Ureter (tissue), 1 donor: ENCODE results near the gene VAPA. TPM values are rescaled to one million over a fixed set of nuclear protein-coding genes. Genes with fewer than 3 reads are reported as not detected.
A peak's percentile ranks its signal among the peaks of the same experiment; 100 is the strongest.

ENCODE experiments used
- DNase-seq: peaks from one replicate; pipeline ENCODE4 v3.0.0-alpha.2; 2020; ENCODE audit warnings: low spot score
- total RNA-seq: library from RNA; stranded (reverse); gene quantifications from one replicate; pipeline ENCODE4 v1.2.4, GENCODE V29; 2023
- donor health status: DM: yes; HTN: yes; CAD: no.

Gene VAPA
- total RNA-seq, 1 donor from 2014 or later, result 249 TPM

DNA sequence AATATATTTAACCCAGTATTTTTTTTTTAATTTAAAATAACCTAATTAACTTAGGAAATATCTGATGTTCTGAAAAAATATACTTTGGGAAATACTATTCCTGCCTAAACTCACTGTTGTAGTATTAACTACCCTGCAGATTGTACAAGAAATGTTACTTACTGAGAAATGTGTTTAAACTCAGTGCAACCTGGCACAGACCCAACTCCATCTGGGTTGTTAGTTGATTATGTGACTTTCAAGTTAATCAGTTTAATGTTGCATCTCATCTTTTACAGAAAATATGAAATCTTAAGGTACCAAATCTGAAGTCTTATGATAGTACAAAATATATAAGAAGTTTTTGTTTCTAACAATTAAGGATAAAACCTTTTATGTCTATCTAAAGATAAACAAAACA is 27.3 kb downstream of the VAPA start:
- no peak for DNase-seq

DNA sequence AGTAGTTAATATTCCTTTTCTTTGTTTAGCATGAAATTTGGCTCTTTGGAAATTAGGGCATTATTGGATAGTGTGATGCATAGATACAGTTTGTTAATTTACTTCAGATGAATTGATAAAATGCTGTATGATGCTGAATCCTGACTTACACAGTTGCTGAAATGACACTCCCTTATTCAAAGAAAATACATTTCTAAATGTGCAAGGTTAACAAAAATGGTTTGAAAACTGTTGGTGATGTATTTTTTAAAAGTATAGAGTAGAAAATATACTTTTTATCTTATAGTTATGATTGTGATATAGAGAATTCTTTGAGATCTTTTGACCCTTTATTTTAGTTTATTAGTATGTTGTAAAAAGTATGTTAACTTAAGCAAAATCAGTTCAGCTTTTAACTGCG is 27.8 kb downstream of the VAPA start:
- DNase-seq, result no peak

DNA sequence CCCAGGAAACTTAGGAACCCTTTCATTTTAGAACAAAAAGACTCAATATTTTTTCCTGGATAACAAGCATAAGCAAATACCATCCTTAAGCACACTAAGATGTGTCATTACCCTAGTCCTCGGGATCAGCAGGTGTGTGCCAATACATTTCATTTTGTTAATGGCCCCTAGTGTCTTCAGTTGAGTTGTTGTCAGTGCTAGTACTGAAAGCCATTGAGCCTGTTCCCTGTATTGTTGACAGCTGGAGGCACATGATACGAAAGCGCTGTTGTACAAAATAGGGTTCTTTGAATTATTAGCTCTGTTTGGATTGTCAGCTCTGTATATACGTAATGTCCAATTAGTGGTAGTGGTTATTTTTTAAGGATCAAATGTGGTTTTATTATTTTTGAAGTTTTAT is 29.5 kb downstream of the VAPA start:
- DNase-seq, result no peak

DNA sequence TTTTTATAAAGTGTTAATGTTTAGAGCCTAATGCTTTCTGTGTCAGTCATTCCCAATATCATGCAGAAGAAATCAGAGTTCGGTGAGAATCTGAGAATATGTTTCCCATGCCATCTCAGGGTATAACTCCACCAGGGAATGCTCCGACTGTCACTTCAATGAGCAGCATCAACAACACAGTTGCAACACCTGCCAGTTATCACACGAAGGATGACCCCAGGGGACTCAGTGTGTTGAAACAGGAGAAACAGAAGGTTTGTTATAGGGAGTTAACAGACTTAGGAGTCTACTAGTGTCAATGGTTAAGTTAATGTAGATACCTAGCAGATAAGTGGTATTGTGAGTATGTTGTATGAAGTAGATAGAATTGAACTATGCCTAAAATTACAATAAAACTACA is 31.0 kb downstream of the VAPA start:
- DNase-seq, result no peak

DNA sequence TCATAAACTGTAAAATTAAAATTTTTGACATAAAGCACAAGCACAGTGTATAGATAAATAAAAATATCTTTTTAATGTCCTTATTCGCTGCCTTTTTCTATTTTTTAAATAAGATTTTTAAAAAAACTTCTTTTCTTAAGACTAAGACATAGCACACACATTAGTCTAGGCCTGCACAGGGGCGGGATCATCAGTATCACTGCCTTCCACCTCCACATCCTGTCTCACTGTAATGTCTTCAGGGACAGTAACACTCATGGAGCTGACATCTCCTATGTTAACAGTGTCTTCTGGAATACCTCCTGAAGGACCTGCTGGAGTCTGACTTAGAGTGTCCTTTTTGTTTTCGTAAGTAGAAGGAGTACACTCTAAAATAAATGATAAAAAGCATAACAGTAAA is 33.0 kb downstream of the VAPA start:
- no peak for DNase-seq

DNA sequence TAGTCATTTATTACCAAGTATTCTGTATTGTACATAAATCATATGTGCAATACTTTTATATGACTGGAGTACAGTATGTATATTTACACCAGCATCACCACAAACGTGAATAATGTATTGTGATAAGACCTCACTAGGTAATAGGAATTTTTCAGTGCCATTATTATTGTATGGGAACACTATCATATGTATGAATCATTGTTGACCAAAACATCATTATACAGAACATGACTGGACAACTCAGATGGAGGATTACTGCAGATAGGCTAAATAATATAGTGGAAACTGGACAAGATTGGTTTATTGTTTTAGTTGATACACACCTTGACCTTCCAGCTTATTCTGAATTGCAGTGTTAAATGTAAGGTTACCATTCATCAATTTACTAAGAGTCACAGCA is 33.4 kb downstream of the VAPA start:
- DNase-seq, result no peak

DNA sequence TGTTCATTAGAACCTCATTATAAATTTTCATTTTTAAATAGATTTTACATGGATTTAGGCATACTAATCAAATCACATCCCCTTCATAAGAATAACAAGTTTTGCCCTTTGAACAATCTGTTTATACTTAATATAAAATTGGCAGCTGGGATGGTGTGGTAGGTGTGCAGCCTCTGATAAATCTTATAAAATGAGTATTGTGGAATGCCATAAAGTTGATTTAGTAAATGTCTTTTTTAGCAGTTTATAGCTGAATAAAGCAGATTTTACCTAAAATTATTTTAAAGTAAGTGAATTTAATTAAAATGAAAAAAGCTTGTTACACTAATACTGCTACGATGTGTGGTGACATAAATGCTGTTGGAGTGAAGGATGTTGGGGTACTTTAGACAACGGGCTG is 35.5 kb downstream of the VAPA start:
- no peak for DNase-seq

DNA sequence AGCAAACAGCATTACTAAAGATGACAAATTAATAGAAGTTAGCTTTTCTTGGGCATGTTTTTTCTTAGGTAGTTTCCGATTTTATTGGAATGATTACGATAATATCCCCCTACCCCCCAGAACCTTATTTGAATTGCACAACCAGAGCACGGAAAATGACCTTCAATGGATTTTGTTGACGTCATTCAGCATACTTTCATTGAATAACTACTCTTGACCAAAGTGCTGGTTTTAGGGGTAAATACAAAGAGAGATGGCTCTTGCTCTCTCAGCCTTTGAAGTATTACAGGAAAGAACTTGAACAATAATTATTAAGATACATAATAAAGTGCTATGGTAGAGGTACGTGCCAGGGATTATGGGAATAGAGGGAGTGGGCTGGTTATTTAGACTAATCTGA is 36.0 kb downstream of the VAPA start:
- DNase-seq, result no peak

DNA sequence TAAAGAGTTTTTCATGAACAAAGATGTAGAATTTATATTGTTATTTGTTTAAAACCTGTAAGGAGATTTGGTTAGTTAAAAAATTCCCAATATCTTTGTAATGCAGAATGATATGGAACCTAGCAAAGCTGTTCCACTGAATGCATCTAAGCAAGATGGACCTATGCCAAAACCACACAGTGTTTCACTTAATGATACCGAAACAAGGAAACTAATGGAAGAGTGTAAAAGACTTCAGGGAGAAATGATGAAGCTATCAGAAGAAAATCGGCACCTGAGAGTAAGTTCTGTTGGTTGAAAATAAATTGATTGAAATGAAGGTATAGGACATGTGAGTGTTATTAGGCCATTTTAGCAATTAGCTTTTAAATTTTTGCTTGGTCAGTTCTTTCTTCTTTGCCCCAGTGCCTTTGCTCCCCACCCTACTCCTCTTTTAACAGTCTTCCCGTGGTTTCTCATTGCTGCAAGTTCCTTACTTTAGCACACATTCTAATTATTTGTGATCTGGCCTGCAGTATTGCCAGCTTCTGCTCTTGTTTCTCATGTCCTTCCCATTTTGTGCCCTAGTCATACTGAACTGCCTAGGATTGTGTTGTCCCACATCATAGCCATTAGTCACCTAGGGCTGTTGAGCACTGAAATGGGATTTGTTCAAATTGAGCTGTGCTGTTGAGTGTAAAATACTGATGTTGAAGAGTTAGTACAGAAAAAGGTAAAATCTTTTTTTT is 36.6 kb downstream of the VAPA start:
- no peak for DNase-seq

DNA sequence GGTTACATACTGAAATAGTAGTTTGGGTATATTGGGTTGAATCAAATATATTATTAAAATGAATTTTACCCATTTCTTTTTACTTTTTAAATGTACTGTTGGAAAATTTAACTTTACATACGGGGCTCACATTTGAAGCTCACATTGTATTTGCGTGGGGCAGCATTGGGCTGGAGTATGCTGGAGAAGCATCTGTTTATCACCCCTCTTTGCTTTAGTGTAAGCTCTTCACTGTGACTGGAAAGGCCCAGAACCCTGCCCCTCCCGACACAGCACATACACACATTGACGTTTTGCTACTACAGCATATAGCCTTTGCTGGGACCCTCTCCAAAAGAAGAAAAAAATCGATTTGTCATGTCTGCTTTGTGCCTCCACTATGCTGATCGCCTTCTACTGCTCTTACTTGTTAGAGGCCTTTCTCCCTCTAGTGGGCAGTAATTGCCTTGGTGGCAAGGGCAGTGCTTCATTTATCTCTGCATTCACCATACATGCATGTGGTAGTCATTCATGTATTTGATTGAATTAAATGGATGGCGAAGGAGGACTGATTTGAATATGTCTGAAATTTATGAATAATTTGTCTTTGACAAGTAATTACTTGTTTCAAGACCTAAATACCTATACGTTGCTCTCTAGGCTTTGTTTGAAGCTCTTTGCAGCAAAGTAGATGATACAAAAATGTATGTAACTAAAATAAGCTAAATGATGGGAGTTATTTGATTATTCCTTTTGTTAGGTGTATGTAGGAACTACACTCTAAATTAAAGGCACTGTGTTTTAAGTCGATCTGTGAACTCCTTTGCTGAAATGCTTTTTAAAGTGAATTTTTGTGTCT is 37.4 kb downstream of the VAPA start:
- DNase-seq, result no peak

DNA sequence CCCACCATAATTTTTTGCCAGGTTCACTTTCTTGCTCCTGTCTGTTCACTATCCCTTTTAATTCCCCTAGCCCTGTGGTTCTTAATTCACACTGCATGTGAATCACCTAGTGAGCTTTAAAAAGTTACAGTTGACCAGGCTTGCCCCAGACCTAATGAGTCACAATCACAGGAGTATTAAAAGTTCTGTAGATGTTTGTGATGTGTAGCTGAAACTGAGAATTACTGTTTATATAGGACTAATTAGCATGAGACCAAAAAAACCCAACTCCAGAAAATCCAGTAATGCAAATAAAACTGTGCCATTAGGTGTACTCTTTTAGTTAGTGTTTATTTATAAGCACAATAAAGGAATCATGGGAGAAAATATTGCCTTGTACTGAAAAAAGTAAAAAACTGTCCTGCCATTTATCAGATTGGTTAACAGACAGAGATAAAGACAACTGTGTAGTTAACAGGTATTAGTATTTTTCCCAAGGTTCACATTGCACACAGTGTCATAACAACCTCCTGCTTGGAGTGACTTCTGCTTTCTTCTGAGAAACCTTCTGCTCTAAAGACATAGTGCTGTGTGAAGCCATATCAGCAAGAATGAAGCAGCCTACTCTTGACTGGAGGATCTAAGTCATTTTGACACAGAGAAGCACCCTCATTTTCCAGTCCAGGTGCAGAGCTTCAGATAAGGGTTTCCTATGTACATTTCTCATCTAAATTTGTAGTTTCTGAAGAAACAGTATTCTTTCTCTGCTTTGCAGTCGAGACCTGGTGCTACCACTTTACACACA is 39.0 kb downstream of the VAPA start:
- no peak for DNase-seq

DNA sequence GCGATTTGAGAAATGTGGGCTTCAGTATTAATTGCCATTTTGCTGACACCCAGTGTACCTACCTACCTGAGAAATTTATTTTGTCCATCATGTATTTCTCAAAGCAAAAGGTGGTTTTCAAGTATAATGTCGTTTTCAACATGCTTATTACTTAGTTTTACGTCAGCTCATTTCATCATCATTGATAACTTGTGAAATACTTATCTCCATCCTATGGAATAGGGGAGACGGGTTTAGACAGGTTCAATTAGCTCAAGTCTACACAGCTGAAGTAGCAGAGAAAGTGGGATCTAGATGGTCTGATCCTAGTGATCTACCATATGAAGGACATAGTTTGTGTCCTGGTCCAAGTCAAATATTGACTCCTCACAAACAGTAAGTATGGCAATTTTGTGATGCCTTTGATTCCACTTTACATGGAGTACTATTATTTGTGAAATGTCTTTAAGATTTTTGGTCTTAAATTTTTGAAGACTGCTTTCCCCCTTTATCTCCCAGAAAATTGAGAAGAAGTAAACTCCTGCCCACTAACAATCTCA is 45.1 kb downstream of the VAPA start:
- no peak for DNase-seq

DNA sequence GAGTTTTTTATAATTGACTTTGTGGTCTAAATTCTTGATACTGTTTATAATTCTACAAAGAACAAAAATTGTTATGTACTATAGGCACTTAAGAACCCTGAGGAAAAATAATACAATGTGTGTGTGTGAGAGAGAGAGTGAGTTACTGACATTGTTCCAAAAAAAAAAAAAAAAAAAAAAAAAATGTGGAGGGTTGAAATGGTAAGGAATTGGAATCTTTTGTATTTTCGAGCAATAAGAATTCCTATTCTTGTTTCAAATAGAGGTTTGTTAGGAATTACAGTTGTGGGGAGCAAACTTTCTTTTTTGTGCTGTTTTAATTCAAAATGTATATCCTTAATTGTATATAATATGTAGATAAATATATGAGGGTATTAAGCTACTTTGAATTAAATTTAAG is 45.7 kb downstream of the VAPA start:
- DNase-seq, result no peak

DNA sequence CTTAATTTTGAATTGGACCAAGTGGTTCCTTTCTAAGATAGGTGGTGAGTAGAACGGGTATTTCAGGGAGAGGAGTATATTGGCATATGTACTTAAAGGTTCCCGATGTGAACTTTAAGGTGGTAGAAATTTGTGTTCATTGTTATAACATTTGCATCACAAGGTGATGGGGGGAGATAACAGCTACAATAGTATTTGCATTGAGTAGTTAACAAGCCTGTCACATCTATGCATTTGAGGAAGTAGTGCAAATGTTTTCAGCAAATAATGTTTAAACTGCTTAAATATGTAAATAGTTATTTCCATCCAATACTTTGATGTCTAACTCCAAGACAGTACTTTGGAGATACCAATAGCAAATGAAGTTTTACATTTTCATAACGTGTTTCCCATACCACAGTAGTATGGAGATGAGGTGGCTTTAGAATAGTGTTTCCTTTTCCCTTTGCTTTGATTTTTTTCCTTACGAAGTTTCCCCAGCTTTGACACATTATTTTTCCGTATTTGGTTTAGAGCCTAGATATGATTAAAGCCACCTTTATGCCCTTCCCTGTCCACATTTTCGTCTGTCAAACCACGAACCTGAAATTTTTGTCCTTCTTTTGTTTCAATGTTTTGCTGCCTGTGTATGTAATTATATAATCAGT is 46.6 kb downstream of the VAPA start:
- DNase-seq, result no peak

DNA sequence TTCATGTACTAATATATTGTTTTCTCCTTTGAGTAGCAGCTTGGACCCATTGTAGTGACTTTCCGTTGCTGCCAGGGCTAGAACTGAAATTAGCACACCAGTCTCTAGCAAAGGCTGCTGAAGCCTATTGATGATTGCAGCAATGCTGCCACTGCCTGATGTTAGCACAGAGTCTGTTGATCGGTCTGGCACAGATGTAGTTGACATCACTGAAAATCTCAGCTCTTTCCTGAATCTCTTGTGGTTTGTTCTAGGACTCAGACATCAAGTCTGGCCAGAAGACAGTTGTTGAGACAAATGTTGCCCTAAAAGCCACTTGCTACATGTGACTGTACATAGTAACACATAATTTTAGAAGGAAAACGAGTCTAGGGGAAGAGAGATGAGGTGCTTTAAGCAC is 47.2 kb downstream of the VAPA start:
- DNase-seq, result no peak

DNA sequence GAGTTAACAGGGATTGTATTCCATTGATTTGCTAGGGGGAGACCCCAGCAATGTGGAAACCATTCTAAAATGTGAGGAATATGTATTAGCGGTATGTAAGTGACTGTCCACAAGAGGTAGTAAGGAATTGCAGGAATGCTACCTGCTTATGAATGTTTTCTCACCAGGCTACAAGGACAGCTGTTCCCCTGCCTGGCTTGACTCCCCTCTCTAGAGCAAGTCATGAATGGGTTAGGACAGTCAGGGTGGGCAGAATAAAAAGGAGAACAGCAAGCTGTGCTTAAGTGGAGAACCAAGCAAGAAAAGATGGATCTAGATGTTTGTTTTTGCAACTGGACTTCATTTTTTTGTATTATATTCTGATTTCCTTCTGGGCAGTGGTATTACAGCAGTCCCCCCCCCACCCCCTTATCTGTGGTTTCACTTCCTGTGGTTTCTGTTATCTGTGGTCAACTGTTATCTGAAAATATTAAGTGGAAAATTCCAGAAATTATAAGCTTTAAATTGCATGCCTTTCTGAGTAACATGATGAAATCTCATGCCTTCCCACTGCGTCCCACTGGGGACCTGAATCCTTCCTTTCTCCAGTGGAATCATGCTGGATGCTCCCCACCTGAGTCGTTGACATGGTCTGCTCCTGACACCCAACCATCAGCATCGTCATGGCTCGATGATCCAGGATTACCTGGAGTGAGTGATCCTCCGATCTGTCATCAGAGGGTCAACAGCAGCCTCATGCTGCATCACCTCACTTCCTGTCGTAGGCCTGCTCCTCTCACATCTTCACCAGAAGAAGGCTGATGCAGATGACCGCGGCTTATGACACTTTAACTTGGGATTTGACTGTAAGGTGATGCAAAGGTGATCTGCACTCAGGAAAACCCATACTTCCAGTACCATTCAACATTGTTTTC is 52.2 kb downstream of the VAPA start:
- no peak for DNase-seq

DNA sequence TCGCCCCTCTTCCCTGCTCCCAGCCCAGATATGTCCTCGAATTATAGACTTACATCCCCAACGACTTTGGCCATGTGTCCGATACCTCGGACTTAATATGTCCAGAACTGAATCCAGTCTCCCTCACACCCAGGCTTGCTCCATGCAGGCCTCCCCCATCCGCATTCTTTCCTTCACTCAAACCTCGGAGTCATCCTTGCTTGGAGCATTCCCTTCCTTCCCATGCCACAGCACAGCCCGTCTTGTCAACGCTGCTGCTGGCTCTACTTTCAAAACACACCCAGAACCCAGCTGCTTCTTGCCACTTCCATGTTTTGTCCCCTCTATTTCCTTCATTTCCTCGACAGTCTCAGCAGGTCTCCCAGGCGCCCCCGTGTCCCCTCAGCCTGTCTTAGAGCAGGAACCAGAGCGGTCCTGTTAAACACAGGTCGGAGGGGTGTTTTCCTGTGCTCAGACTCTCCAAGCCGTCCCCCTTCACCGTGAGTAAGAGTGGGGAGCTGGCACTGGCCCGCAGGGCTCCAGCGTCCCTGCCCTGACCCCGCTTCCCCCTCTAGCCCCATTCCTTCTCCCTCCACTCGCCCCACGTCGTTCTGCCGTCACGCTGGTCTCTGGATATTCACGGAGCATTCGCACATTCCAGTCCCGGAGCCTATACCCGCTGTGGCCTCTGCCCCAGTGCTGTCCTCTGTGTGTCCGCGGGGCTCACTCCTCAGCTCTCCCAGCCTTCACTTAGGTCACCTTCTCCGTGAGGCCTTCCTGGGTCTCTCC is 54.4 kb downstream of the VAPA start:
- no peak for DNase-seq

DNA sequence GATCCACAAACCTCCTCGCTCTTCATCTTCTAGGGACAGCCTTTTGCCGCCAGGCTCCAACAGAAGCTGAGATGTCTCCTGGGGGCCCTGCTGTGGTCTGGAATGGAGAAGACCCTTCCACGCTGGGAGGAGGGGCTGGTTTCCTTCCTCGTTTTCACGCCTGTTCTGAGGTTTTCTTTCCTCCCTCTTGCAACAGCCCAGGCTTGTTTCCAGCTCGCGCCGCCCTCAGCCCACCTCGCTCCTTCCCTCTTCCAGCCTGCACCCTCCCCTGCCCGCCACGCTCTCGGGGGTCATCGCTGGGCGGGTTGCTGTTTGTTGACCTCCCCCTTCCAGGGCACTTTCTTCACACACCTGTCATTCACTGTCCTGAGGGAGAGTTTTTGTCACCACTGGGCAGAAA is 55.4 kb downstream of the VAPA start:
- DNase-seq, result no peak

DNA sequence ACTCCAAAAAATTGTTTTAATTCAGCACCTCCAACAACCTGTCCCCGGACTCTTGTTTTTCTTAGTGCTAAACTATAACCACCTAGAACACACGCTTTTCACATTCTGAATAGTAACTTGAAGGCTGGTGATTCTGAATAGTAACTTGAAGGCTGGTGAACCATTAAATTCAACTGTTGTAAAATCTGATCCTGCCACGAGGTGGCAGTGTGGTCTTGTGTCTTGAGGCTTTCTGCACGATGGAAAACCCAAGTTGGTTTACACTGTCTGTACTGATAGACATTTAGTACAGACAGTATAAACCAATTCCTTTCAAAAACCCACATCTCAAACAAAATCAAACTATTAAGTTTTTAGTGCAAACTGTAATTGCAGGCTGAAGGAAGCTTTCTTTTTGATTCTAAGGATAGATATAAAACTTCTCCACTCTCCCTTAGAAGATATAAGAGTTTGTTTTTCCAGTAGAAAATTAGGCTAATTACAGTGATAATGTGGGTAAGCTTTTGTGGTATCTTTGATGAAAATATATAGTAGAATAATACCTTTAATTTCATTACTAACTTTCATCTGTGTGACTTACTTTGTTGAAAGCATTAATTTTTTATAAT is 57.6 kb downstream of the VAPA start:
- DNase-seq, result peak; percentile 85

DNA sequence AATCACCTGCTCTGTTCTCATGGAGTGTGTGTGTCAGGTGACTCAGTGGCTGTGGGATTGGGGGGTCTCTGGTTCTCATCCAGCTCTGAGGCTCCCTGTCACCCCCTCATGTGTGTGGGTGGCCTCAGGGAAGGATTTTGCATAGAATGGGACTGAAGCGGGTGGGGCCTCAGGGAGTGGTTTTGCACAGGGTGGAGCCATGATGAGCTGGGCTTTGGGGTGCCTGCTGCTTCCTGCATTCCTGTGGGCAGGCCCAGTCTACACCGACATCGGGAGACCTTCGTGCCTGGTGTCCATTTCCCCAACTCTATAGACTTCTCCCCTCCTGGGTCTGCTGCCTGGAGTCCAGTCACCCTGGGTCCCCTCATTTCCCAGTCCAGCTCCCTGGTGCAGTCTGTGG is 59.7 kb downstream of the VAPA start:
- no peak for DNase-seq
